SK-N-MC (cell line): ENCODE measurements around the gene TRHDE.

ENCODE experiments used
- DNase-seq: peaks from one replicate; pipeline ENCODE4 v3.0.0-alpha.2; 2011; ENCODE audit warnings: low read depth, low spot score
- H3K27ac ChIP-seq: fragments of 200-600 bp; sonication (generic); 2 replicates; pipeline ENCODE4 v1.5.1; 2016; ENCODE audit warnings: mixed run types
- H3K36me3 ChIP-seq: fragments of 200-600 bp; sonication (generic); 2 replicates; pipeline ENCODE4 v1.6.1; 2017; ENCODE audit warnings: antibody characterized with exemption, low read length, mixed read lengths; ENCODE audit not compliant: insufficient read depth
- H3K4me3 ChIP-seq: fragments of 200-600 bp; sonication (generic); 2 replicates; pipeline ENCODE4 v1.5.1; 2016
- H3K9ac ChIP-seq: fragments of 200-600 bp; sonication (generic); 2 replicates; pipeline ENCODE4 v1.8.0; 2017; ENCODE audit warnings: mixed run types, mixed read lengths; ENCODE audit not compliant: insufficient read length
- H3K9me3 ChIP-seq: fragments of 200-600 bp; sonication (generic); 2 replicates; pipeline ENCODE4 v1.6.1; 2017; ENCODE audit warnings: low read depth, mild to moderate bottlenecking, antibody characterized with exemption, low read length, moderate library complexity, mixed read lengths
- EZH2 ChIP-seq: fragments of 200-600 bp; sonication (generic); IDR thresholded peaks from one replicate; pipeline ENCODE4 v1.6.1; 2017; ENCODE audit warnings: antibody characterized with exemption
- FOXP2 ChIP-seq: optimal IDR thresholded peaks from 2 replicates; pipeline ENCODE3; 2011; ENCODE audit warnings: mild to moderate bottlenecking, moderate library complexity; ENCODE audit not compliant: insufficient read depth; ENCODE audit errors: extremely low read length, control extremely low read depth
- POLR2AphosphoS5 ChIP-seq: IDR thresholded peaks from 2 replicates; pipeline ENCODE4 v1.6.1; 2012; ENCODE audit warnings: mild to moderate bottlenecking, low read depth, low read length, borderline replicate concordance

TRHDE gene, protein sequence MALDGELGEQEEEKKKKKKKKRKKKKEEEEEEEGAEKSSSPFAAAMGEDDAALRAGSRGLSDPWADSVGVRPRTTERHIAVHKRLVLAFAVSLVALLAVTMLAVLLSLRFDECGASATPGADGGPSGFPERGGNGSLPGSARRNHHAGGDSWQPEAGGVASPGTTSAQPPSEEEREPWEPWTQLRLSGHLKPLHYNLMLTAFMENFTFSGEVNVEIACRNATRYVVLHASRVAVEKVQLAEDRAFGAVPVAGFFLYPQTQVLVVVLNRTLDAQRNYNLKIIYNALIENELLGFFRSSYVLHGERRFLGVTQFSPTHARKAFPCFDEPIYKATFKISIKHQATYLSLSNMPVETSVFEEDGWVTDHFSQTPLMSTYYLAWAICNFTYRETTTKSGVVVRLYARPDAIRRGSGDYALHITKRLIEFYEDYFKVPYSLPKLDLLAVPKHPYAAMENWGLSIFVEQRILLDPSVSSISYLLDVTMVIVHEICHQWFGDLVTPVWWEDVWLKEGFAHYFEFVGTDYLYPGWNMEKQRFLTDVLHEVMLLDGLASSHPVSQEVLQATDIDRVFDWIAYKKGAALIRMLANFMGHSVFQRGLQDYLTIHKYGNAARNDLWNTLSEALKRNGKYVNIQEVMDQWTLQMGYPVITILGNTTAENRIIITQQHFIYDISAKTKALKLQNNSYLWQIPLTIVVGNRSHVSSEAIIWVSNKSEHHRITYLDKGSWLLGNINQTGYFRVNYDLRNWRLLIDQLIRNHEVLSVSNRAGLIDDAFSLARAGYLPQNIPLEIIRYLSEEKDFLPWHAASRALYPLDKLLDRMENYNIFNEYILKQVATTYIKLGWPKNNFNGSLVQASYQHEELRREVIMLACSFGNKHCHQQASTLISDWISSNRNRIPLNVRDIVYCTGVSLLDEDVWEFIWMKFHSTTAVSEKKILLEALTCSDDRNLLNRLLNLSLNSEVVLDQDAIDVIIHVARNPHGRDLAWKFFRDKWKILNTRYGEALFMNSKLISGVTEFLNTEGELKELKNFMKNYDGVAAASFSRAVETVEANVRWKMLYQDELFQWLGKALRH

DNA sequence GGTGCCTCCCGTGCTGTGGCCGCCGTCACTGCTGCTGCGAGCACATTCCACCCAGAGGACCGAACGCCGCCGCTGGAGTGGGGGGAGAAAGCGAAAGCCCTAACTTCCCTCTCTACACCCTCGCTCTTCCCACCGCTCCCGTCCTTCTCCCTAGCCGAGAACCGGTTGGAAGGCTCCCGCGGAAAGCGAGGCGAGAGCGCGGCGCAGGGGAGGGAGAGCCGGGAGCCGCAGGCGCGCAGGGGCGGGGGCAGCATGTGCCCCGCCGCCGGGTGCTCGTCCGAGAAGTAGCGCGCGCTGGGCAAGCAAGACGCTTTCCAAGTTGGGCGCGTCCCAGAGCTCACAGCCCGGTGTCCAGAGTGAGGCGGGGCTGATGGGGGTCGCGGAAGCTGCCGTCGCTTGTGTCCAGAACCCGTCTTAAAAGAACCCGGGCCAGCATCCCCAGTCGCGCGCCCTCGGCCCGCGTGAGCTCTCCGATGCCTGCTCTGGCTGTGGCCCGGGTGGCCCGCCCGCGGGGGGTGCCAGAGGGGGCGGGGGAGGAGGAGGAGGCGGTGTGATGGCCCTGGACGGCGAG is at the start of gene TRHDE:
Gene TRHDE, plus strand, starts transcription at position 280 of the 571 bp plus-strand sequence. Its CDS starts 274 bp downstream, at position 554.
- Histone ChIP-seq H3K27ac (peak within 1 kb of the TSS; percentile 94), H3K9me3 (no peaks in the 10 kb centered on the region), H3K9ac (peak within 1 kb of the TSS; percentile 92), H3K36me3 (peaks cover 7% of the 10 kb centered on the region; the same call in 1 of the 2 replicates), H3K4me3 (peak within 1 kb of the TSS; percentile 98)
- DNase-seq: no peak
- no peak for TF ChIP-seq POLR2AphosphoS5
- no peak for TF ChIP-seq FOXP2
- no peak for TF ChIP-seq EZH2

DNA sequence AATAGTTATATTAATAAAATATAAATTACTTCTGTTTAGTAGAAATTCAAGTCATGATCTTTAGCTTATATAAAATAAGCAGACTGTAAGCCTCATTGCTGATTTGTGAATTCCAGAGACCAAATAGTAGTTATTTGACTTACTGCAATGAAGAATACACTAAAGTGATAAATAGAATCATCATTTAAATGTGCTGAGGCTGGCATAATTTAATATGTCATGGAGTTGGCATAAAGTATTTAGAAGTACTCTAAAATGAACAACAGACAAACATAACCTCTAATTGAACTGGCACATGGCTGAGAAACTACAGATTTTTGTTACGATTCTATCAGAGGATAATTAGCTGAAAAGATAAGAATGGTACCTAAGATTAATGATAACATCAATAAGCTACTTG is 45.7 kb upstream of the TRHDE start:
- Histone ChIP-seq H3K9me3 (no peaks in the 10 kb centered on the region), H3K9ac (no peak overlapping the region), H3K27ac (no peak overlapping the region), H3K36me3 (no peaks in the 10 kb centered on the region), H3K4me3 (no peak overlapping the region)
- no peak for DNase-seq
- TF ChIP-seq FOXP2 (no peak), EZH2 (no peak), POLR2AphosphoS5 (no peak)

DNA sequence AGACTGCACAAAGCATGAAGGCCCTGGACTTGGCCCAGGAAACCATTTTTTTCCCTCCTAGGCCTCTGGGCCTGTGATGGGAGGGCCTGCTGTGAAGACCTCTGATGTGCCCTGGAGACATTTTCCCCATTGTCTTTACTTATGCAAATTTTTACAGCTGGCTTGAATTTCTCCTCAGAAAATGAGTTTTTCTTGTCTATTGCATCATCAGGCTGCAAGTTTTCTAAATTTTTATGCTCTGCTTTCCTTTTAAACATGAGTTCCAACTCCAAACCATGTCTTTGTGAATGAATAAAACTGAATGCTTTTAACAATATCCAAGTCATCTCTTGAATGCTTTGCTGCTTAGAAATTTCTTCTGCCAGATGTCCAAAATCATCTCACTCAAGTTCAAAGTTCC is 43.7 kb upstream of the TRHDE start:
- TF ChIP-seq EZH2 (no peak), POLR2AphosphoS5 (no peak), FOXP2 (no peak)
- H3K9me3 ChIP-seq: no peaks in the 10 kb centered on the region
- no peak overlapping the region for H3K9ac ChIP-seq
- H3K4me3 ChIP-seq: no peak overlapping the region
- DNase-seq: peak; percentile 53
- H3K27ac ChIP-seq: peak overlapping the region; percentile 83
- H3K36me3 ChIP-seq: no peaks in the 10 kb centered on the region

DNA sequence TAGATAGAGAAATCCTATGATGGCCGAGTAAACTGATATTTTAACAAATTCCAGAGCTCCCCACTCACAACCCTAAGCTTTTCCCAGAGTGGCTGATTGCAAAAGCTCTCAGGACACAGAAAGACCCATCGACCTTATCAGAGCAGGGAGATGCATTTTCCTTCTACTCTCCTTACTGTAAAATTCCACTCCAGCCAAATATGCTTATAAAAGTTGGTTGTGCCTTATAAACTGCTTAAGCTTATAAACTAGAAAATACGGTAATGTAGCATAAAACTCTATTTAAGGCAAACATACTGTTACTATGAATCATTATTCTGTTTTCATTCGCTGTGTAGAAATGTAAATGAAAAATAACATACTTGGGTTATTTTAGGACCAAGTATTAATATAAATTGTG is 41.6 kb upstream of the TRHDE start:
- Histone ChIP-seq H3K9me3 (no peaks in the 10 kb centered on the region), H3K9ac (no peak overlapping the region), H3K4me3 (no peak overlapping the region), H3K27ac (no peak overlapping the region), H3K36me3 (no peaks in the 10 kb centered on the region)
- DNase-seq: no peak
- TF ChIP-seq EZH2 (no peak), POLR2AphosphoS5 (no peak), FOXP2 (no peak)

DNA sequence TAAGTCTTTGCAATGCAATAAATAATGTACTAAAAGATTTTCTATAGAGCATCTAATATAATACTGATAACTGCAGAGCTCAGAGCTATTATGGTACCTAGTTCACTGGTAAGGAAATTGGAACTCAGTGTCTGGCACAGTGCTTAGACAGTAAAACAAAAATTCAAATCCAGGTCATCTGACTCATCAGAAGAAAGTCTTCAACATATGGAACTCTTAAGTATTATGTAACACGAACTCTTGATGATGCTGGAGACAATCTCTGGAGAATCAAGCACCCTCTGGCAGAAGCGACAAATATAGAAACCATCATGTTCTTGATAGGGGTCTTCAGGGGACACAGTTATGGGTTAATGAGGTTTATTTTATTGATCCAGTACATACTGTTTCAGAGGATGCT is 37.3 kb upstream of the TRHDE start:
- H3K36me3 ChIP-seq: no peaks in the 10 kb centered on the region
- no peak overlapping the region for H3K4me3 ChIP-seq
- TF ChIP-seq FOXP2 (no peak), EZH2 (no peak), POLR2AphosphoS5 (no peak)
- no peak overlapping the region for H3K9ac ChIP-seq
- DNase-seq: no peak
- no peak overlapping the region for H3K27ac ChIP-seq
- H3K9me3 ChIP-seq: no peaks in the 10 kb centered on the region

DNA sequence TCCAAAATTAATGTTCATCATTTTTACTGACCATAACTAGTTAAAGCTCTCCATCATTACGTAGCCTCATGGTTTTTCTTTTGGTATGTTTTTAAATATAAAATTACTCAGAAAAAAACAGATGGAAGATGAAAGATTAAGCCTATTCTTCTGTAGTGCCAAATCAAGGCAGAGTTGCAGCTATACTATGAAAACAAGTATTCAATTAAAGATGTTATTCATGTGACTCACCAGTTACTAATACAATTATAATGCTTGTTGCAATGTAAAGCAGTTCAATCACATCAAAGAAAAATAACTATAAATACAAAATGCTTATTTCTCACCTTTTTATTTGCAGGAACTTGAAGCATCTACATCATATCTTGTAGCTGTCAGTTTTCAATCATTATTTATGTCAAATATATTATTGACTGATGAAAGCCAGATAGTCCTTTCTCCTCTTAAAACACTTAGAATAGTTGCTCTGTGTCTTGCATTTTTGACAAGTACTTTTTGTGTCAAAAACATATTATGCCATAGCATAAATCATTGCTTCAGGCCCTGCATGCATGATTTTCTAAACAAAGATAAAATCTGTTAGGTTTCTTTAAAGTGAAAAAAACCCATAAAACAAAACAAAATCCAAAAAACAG is 36.0 kb upstream of the TRHDE start:
- H3K4me3 ChIP-seq: no peak overlapping the region
- TF ChIP-seq POLR2AphosphoS5 (no peak), EZH2 (no peak), FOXP2 (no peak)
- H3K9me3 ChIP-seq: no peaks in the 10 kb centered on the region
- H3K9ac ChIP-seq: no peak overlapping the region
- no peak for DNase-seq
- H3K27ac ChIP-seq: no peak overlapping the region
- H3K36me3 ChIP-seq: no peaks in the 10 kb centered on the region

DNA sequence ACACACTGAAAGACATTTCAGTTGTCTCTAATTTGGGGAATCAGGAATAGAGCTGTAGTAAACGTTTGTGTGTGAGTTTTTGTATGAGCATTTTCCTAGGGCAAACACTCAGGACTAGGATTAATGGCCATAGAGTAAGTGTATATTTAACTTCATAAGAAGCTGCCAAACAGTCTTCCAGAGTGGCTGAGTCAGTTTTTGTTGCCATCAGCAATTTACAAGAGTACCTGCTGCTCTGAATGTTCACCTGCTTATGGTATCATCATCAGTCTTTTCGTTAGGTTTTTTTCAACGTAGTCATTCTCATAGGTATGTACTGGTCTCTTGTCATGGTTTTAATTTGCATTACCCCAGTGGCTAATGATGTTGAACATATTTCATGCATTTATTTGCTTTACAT is 30.6 kb upstream of the TRHDE start:
- no peak overlapping the region for H3K27ac ChIP-seq
- no peaks in the 10 kb centered on the region for H3K9me3 ChIP-seq
- no peak for TF ChIP-seq EZH2
- no peak for TF ChIP-seq FOXP2
- no peak for TF ChIP-seq POLR2AphosphoS5
- DNase-seq: no peak
- H3K9ac ChIP-seq: no peak overlapping the region
- no peak overlapping the region for H3K4me3 ChIP-seq
- H3K36me3 ChIP-seq: no peaks in the 10 kb centered on the region
